Testis (tissue), 5 donors: ENCODE results near the gene NEK9. TPM values are rescaled to one million over a fixed set of nuclear protein-coding genes. Genes with fewer than 3 reads are reported as not detected.

Experiments
- DNase-seq: peaks from one replicate; pipeline ENCODE4 v3.0.0-alpha.2; 2019
- H3K27ac ChIP-seq, 2 donors: fragments of 200-600 bp; sonication (generic); one replicate each; pipeline ENCODE4 v1.5.1; 2019
- H3K27me3 ChIP-seq: fragments of 200-600 bp; sonication (generic); one replicate; pipeline ENCODE4 v1.5.1; 2019
- H3K36me3 ChIP-seq: fragments of 200-600 bp; sonication (generic); one replicate; pipeline ENCODE4 v1.5.1; 2017; ENCODE audit warnings: low read depth; ENCODE audit errors: missing control alignments
- H3K4me1 ChIP-seq: fragments of 200-600 bp; sonication (generic); one replicate; pipeline ENCODE4 v1.5.1; 2019
- H3K4me3 ChIP-seq, 2 donors: fragments of 200-600 bp; sonication (generic); one replicate each; pipeline ENCODE4 v1.5.1; 2017 to 2019
- H3K9me3 ChIP-seq: fragments of 200-600 bp; sonication (generic); one replicate; pipeline ENCODE4 v1.5.1; 2017
- POLR2A ChIP-seq: fragments of 450-650 bp; IDR thresholded peaks from one replicate; pipeline ENCODE4 v1.6.1; 2017; ENCODE audit warnings: antibody characterized with exemption, mild to moderate bottlenecking, moderate library complexity
- WGBS, 2 donors: methylation state at CpG; one replicate each; pipeline ENCODE4 v1.1.5; 2018; 5-methylcytosine and 5-hydroxymethylcytosine counted together
- intact Hi-C: fragments of 100-400 bp; cut with DNase I; formaldehyde crosslinking; loops from one replicate; pipeline ENCODE4 v1.15.1; 2023; ENCODE audit warnings: low total_unique reads
- long read RNA-seq, 2 donors: transcript quantifications; one replicate each; lab custom pipeline, GENCODE V29; 2026
- polyA plus RNA-seq: library from polyadenylated mRNA; stranded (reverse); fragments of 350-450 nt; fragmentation: Illumina TruSeq; extraction: RNeasy Lipid Tissue Mini Kit (QIAGEN cat#74804); gene quantifications from one replicate; pipeline ENCODE4 v1.2.3, GENCODE V29; 2014; ENCODE audit warnings: low read depth, low replicate concordance; ENCODE audit not compliant: insufficient read depth
- total RNA-seq, 2 donors: library from RNA; depleted of rRNA; stranded (reverse); fragments of >200 nt; gene quantifications; one replicate each; pipeline ENCODE4 v1.2.3, GENCODE V29; 2016
- TF ChIP-seq, protein P1 (sequence below), 3 experiments: fragments of 450-650 bp in 2 of 3; fragments of 200-600 bp in 1 of 3; sonication (generic) in 1 of 3; IDR thresholded peaks; one replicate each; pipeline ENCODE4 v1.5.1; 2016 to 2019; ENCODE audit warnings: antibody characterized with exemption in 3 of 3, mild to moderate bottlenecking in 2 of 3, moderate library complexity in 1 of 3

NEK9 gene
- total RNA-seq (100 to 1,000 TPM; 120 to 125 TPM), polyA plus RNA-seq (86.6 TPM)
- long read RNA-seq, donor 1, full-length matches to known transcripts: 4 of 53 reads
- long read RNA-seq, donor 1, partial matches to known transcripts: 49 of 53 reads
- long read RNA-seq, donor 1, other reads (novel, unspliced or antisense): 0 of 53 reads
- long read RNA-seq, donor 2, full-length matches to known transcripts: 5 of 11 reads
- long read RNA-seq, donor 2, partial matches to known transcripts: 6 of 11 reads
- long read RNA-seq, donor 2, other reads (novel, unspliced or antisense): 0 of 11 reads

DNA sequence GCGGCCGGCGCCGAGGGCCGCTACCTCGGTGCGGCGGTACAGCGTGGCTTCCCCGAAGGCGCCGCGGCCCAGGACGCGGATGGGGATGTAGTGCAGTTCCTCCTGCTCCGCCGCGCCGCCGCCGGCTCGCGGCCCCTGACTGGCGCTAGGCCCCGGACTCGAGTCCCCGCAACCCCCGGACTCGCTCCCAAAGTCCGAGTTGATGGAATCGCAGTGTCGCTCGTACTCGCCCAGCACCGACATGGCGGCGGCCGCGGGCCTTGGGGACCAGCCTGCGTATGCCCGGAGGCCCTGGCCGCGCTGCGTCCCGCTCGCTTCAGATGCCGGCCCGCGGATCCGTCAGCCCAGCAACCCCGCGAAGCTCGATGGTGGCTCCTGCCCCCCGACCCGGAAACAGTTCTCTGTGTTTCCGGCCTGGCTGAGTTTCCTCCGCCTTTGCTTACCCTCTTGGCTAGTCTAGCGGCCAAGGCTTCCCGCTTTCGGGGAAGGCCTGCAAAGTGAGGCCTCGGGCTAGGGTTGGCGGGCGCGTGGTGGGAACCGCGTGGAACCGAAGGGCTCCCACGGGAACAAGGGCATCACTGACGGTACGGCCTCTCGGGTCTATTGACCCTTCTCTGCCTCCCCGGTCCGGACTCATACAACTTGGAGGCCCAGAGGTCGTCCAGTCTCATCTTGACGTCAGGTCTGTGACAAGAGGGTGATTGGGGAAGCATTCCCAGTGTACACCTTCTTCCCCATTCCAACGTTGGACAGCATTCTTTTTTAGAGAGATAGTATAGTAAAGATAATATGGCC is at the start of gene NEK9:
TSS of gene NEK9 (minus strand) at position 370 of the 795 bp plus-strand sequence. CDS start at position 243, 127 bp downstream.
- peak within 1 kb of the TSS; percentile 87 to 97 for H3K27ac ChIP-seq
- 0% methylated on average over 3 to 66 of the region's 76 CpGs for WGBS, 2 donors
- H3K4me3 ChIP-seq: peak within 1 kb of the TSS; percentile 79 to 89
- no peaks in the 10 kb centered on the region for H3K27me3 ChIP-seq
- peak; percentile 28 for TF ChIP-seq POLR2A
- TF ChIP-seq, protein P1, sequence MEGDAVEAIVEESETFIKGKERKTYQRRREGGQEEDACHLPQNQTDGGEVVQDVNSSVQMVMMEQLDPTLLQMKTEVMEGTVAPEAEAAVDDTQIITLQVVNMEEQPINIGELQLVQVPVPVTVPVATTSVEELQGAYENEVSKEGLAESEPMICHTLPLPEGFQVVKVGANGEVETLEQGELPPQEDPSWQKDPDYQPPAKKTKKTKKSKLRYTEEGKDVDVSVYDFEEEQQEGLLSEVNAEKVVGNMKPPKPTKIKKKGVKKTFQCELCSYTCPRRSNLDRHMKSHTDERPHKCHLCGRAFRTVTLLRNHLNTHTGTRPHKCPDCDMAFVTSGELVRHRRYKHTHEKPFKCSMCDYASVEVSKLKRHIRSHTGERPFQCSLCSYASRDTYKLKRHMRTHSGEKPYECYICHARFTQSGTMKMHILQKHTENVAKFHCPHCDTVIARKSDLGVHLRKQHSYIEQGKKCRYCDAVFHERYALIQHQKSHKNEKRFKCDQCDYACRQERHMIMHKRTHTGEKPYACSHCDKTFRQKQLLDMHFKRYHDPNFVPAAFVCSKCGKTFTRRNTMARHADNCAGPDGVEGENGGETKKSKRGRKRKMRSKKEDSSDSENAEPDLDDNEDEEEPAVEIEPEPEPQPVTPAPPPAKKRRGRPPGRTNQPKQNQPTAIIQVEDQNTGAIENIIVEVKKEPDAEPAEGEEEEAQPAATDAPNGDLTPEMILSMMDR (IDR thresholded peaks at IDR 0.05): no peak
- no peaks in the 10 kb centered on the region for H3K36me3 ChIP-seq
- intact Hi-C loops: no loop called here
- no peaks in the 10 kb centered on the region for H3K9me3 ChIP-seq
- DNase-seq: peak; percentile 95
- H3K4me1 ChIP-seq: peaks cover 22% of the 10 kb centered on the region

DNA sequence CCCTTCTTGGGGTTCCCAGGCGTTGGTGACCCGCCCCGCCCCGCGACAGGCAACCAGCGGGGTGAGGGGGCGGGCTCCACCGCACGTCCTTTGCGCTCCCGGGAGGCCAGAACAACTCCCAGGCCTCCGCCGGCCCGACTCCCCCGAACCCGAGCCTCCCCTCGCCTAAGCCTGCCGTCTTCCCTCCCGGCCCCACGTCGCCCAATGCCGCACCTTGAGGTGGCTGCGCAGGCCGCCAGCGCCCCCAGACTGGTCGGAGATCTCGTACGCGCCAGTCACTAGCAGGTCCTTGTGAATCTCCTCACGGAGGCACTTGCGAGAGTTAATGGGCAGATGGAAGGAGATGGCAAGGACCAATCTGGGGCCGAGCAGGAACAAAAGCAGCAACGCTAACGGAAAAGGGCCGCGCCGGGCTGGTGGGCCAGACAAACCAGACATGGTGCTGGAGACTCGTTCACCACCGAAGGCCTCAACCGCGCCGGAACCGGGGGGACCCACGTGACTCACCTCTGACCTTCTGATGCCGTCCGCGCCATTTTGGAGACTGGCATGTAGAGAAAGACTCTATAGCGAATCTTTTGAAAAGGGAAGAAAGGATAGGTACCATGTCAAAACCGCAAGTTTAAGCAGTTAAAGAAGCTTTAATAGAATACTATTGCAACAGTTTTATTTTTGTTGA is 49.4 kb upstream of the NEK9 start, which contains the start of gene TMED10:
TSS of gene TMED10 (minus strand) at position 471 of the 679 bp plus-strand sequence. CDS start at position 438, 33 bp downstream.
- TF ChIP-seq POLR2A: peak; percentile 74
- TF ChIP-seq, protein P1 (IDR thresholded peaks at IDR 0.05): no peak
- WGBS, 2 donors: 0% methylated on average over 19 to 38 of the region's 49 CpGs
- no peaks in the 10 kb centered on the region for H3K36me3 ChIP-seq

DNA sequence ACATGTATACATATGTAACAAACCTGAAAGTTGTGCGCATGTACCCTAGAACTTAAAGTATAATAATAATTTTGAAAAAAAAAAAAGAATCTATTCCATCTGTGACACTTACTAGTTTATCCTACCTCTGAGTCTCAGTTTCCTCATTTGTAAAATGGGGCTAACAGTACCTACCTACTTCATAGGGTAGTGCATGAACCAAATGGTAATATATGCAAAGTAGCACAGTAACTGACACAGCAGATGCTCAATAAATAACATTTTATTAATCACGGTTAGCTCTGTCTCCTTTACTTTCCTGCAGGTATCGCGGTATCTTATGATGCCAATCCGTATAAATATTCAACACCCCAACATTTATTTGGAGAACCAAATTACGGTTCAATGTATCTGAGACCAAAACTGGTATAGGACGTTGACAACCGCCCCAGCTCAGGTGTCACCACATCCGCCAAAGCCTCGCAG is 48.9 kb upstream of the NEK9 start:
- no peaks in the 10 kb centered on the region for H3K36me3 ChIP-seq
- H3K4me1 ChIP-seq: peaks cover 29% of the 10 kb centered on the region
- DNase-seq: no peak
- H3K4me3 ChIP-seq: peak overlapping the region; percentile 75 to 93
- intact Hi-C loops: no loop called here
- H3K27me3 ChIP-seq: no peaks in the 10 kb centered on the region
- no peaks in the 10 kb centered on the region for H3K9me3 ChIP-seq
- TF ChIP-seq, protein P1 (IDR thresholded peaks at IDR 0.05): no peak
- no peak for TF ChIP-seq POLR2A
- peak overlapping the region; percentile 86 to 94 for H3K27ac ChIP-seq
- WGBS, 2 donors: 4 to 6% methylated on average over 10 of the region's 10 CpGs

More for the DNA sequence above, 49.4 kb upstream of the NEK9 start, which contains the start of gene TMED10:
- intact Hi-C loops: no loop called here
- Histone ChIP-seq H3K4me3 (peak within 1 kb of the TSS; percentile 75 to 93), H3K4me1 (peaks cover 29% of the 10 kb centered on the region), H3K27me3 (no peaks in the 10 kb centered on the region), H3K27ac (peak within 1 kb of the TSS; percentile 86 to 94), H3K9me3 (no peaks in the 10 kb centered on the region)
- DNase-seq: peak; percentile 93

- TF ChIP-seq POLR2A: no peak
- TF ChIP-seq, protein P1 (IDR thresholded peaks at IDR 0.05): no peak
- no peak overlapping the region for H3K4me3 ChIP-seq
- peak overlapping the region; percentile 86 to 94 for H3K27ac ChIP-seq
- no peaks in the 10 kb centered on the region for H3K27me3 ChIP-seq
- no peak for DNase-seq
- no peaks in the 10 kb centered on the region for H3K9me3 ChIP-seq
- intact Hi-C loops: no loop called here
- H3K4me1 ChIP-seq: peaks cover 31% of the 10 kb centered on the region
- no peaks in the 10 kb centered on the region for H3K36me3 ChIP-seq
- 36 to 41% methylated on average over 2 of the region's 2 CpGs for WGBS, 2 donors
These were observed 47.2 kb upstream of the NEK9 start for GRCh38 chr14:75174066-75174465.
